Ecto neural progenitor cell (in vitro differentiated cells): ENCODE data around the gene ATP2B3.

Experiments used
- DNase-seq: peaks from one replicate; pipeline ENCODE4 v3.0.0-alpha.2; 2018; ENCODE audit warnings: low spot score

The ATP2B3 gene

GRCh38 chrX:153568451-153569011 is 51.1 kb downstream of the ATP2B3 start:
- no peak for DNase-seq

DNA sequence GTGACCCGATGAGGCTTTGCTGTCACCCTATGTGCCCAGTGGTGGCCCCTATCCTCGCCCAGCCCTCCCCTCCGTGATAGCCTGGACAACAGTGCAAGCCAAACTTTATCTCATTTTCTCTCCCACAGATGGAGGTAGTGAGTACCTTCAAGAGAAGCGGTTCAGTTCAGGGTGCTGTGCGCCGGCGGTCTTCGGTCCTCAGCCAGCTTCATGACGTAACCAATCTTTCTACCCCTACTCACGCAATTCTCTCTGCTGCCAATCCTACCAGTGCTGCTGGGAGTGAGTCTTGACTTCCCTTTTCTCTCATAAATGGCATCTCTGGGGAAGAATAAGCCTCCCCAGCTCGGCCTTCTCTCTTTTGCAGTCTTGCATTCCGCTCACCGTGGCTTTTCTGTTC is 52.0 kb downstream of the ATP2B3 start:
- DNase-seq, result no peak

- no peak for DNase-seq
Measured at GRCh38 chrX:153571534-153571908, 54.1 kb downstream of the ATP2B3 start.

- no peak for DNase-seq
Measured at GRCh38 chrX:153572601-153573000, 55.2 kb downstream of the ATP2B3 start.

DNA sequence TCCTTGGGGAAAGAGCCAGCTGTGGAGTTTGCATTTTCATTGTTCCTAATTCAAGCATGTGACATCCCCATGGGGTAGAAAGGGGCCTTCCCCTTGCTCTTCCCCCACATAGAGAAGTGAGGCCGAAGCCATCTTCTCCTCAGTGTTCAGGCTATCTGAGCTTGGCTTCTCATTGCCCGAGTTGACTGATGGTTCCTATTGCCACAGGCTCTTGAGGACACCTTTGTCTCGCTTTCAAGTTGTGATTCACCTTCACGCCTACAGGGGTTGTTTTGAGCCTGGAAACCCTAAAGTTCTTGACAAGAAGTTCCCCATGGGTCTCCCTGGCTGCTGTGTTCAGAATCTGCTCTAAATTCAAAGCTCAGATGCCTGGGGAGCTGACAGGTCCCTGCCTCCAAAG is 56.5 kb downstream of the ATP2B3 start:
- DNase-seq, result no peak

- no peak for DNase-seq
Measured at GRCh38 chrX:153576239-153576870, 58.9 kb downstream of the ATP2B3 start.

GRCh38 chrX:153576961-153577360 is 59.5 kb downstream of the ATP2B3 start:
- DNase-seq, result no peak

- DNase-seq, result no peak
Measured at GRCh38 chrX:153578200-153578835, 60.9 kb downstream of the ATP2B3 start.

- no peak for DNase-seq
Measured at GRCh38 chrX:153578889-153579288, 61.4 kb downstream of the ATP2B3 start.

DNA sequence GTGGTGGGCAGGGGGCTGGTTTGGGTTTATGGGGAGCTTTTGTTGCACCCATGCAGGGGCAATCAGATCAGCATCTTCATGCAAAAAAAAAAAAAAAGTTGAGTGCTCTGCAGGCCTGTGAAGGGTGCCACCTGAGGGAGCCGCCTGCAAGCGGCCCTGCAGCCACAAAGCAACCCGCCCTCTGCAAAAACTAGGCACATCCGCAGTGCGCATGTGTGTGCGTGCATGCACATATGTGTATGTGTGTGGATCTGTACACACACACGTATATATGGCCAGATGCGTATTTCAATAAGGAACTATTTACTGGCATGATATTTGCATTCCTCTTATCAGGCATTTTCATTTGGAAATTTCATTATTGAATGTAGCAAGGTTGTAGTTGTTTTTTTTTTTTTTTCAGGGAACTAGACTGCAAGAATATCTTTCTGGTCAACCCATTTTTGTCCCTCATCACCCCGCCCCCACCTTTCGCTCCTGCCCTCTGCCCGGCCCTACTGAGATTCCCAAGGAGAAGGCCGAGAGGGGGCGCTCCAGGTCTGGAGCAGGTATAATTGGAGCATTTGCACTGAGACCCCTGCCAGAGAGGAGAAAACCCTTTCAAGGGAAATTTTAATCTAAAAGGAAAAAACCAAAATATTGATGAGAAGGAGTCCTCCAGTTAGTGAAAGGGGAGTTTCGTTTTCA is 63.4 kb downstream of the ATP2B3 start:
- no peak for DNase-seq

DNA sequence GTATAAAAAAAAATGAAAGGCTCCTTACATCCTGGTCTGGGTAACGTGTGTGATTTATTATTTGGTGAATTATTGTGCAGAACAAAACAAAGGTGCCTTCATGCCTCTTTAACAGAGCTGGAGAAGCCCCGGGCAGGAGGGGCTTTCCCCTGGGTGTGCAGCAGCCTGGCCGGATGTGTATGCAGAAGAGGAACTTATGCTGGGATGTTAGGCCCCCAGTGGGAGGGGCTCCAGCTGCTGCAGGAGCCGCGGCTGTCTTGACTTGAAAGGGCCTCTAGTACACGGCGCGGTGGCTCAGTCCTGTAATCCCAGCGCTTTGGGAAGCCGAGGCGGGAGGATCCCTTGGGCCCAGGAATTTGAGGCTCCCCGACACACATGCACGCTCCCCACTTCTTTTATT is 65.5 kb downstream of the ATP2B3 start:
- DNase-seq, result no peak

DNA sequence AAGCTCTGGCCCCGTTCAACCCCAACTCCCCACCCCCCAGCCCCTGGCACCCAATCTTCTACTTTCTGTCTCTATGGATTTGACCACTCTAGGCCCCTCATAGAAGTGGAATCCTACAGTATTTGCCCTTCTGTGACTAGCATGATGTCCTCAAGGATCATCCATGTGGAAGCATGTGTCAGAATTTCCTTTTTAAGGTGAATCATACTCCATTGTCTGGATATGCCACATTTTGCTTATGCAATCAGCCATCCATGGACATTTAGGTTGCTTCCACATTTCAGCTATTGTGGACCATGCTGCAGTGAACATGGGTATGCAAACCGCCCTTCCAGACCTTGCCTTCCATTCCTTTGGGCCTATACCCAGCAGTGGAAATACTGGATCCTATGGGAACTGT is 66.0 kb downstream of the ATP2B3 start:
- DNase-seq, result no peak

- DNase-seq, result no peak
Measured at GRCh38 chrX:153585827-153586226, 68.4 kb downstream of the ATP2B3 start.

DNA sequence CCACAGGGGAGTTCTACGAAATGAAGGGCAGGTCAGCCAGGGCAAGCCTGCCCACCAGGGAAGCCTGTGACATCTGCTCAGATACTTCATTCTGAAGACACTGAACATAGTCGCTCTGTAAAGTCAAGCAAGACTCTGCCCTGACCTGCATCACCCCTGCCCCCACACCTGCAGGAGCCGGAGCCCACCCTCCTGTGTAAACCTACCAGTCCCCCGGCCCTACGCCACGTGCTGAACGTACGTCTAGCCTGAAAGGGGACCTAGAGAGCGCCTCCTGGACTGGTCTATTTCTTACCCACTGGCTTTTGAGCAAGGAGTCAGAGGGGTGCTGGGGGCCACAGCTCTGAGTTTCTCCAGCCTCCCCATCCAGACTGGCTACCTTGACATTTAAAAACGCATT is 69.9 kb downstream of the ATP2B3 start:
- no peak for DNase-seq

- no peak for DNase-seq
Measured at GRCh38 chrX:153588021-153588781, 70.8 kb downstream of the ATP2B3 start.

GRCh38 chrX:153588782-153589446 is 71.5 kb downstream of the ATP2B3 start:
- no peak for DNase-seq

DNA sequence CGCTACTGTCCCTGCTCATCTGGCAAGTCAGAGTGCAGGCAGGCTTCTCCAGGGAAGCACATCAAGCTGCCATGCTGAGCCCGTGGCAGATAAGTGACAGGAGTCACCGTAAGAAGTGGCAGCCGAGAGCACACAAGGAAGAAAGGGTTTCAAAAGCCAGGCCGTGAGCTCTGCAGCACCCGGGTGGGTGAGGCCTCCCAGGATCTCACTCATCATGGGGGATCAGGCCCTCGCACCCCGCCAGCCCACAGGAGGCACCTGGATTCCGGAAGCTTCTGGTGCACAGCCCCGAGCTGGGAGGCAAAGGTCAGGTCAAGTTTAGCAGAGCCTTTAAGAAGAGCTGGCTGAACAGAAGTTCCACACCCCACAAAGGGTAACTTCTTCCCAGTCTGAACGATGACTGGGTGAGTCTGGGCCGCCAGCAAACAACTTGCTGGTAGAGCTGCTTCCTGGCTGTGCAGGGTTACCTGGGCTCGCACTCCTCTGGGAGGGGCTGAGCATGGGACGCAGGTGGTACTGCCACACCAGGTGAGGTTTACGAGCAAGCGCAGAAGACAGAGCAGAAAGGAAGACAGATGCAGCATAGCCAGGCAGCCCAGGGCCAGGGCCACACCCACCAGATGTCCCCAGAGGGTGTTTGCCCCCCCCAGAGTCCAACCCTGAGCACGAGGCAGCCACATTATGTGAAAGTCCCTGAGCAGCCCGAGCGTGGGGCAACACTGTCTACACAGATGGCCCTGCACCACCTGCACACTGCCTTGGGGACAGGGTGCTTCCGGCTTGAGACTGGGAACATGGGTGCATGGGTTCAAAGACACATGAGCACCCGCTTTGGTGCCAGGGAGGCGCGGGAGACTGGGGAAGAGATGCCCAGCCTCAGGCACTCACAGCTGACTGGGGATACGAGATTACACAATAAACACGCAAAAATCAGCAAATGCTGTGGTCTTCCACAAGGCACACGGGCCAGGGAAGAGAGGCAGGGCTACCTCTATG is 73.8 kb downstream of the ATP2B3 start:
- no peak for DNase-seq

- no peak for DNase-seq
Measured at GRCh38 chrX:153592091-153592833, 74.8 kb downstream of the ATP2B3 start.

GRCh38 chrX:153592966-153593688 is 75.7 kb downstream of the ATP2B3 start:
- DNase-seq, result no peak
